NB4 (cell line): Measurements from ENCODE around the gene KLF11.

Experiments
- CTCF ChIP-seq: IDR thresholded peaks from one replicate; pipeline ENCODE4 v1.5.1; 2012; ENCODE audit warnings: low read depth, low read length
- POLR2A ChIP-seq: IDR thresholded peaks from 2 replicates; pipeline ENCODE4 v1.6.1; 2011; ENCODE audit warnings: mild to moderate bottlenecking; ENCODE audit not compliant: insufficient read length; ENCODE audit errors: extremely low read depth

- TF ChIP-seq CTCF (no peak), POLR2A (no peak)
Measured at GRCh38 chr2:10047616-10048500, 4.5 kb downstream of the KLF11 start.
